Coronary artery (tissue), 2 donors: ENCODE results near the gene CATSPERD.
"Not testable (repeated sequence)": the region's sequence is repeated elsewhere in the genome, so short reads cannot be mapped to it uniquely, and the experiment has no call there.

Experiments
- DNase-seq: peaks from one replicate; pipeline ENCODE4 v3.0.0-alpha.2; 2017; ENCODE audit warnings: low spot score
- H3K27ac ChIP-seq, 2 donors: fragments of 200-600 bp; sonication (generic); one replicate each; pipeline ENCODE4 v1.5.1; 2016 to 2019
- H3K4me3 ChIP-seq: fragments of 200-600 bp; sonication (generic); 2 replicates; pipeline ENCODE4 v1.5.1; 2016; ENCODE audit warnings: mild to moderate bottlenecking, moderate library complexity
- TF ChIP-seq, protein P1 (sequence below): fragments of 200-600 bp; sonication (generic); IDR thresholded peaks from one replicate; pipeline ENCODE4 v1.5.1; 2019; ENCODE audit warnings: antibody characterized with exemption

CATSPERD gene

DNA sequence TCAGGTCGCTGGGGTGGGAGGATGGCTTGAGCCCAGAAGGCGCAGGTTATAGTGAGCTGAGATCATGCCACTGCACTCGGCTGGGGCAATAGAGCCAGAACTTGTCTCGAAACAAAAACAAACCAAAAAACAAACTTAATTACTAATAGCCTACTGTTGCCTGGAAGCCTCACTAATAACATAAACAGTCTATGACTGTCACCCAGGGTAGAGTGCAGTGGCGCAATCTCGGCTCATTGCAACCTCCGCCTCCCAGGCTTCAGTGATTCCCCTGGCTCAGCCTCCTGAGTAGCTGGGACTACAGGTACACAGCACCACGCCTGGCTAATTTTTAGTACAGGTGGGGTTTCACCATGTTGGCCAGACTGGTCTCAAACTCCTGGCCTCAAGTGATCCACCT is 18.0 kb downstream of the CATSPERD start:
- H3K27ac ChIP-seq: no peak overlapping the region
- H3K4me3 ChIP-seq: no peak overlapping the region
- TF ChIP-seq, protein P1, sequence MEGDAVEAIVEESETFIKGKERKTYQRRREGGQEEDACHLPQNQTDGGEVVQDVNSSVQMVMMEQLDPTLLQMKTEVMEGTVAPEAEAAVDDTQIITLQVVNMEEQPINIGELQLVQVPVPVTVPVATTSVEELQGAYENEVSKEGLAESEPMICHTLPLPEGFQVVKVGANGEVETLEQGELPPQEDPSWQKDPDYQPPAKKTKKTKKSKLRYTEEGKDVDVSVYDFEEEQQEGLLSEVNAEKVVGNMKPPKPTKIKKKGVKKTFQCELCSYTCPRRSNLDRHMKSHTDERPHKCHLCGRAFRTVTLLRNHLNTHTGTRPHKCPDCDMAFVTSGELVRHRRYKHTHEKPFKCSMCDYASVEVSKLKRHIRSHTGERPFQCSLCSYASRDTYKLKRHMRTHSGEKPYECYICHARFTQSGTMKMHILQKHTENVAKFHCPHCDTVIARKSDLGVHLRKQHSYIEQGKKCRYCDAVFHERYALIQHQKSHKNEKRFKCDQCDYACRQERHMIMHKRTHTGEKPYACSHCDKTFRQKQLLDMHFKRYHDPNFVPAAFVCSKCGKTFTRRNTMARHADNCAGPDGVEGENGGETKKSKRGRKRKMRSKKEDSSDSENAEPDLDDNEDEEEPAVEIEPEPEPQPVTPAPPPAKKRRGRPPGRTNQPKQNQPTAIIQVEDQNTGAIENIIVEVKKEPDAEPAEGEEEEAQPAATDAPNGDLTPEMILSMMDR: no peak
- DNase-seq: no peak

DNA sequence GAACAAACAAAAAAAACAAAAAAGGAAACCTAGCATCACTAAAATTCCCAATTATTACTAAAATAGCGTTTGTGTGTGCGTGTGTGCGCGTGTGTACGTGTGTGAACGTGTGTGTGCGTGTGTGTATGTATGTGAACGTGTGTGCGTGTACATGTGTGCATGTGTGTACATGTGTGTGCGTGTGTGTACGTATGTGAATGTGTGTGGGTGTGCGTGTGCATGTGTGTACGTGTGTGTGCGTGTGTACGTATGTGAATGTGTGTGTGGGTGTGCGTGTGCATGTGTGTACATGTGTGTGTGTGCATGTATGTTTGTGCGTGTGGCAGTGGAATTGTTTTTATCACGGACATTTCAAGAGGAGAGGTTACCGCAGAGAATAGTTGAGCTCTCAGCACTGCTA is 21.6 kb downstream of the CATSPERD start:
- Histone ChIP-seq H3K27ac (no peak overlapping the region), H3K4me3 (no peak overlapping the region)
- no peak for DNase-seq
- TF ChIP-seq, protein P1: no peak

DNA sequence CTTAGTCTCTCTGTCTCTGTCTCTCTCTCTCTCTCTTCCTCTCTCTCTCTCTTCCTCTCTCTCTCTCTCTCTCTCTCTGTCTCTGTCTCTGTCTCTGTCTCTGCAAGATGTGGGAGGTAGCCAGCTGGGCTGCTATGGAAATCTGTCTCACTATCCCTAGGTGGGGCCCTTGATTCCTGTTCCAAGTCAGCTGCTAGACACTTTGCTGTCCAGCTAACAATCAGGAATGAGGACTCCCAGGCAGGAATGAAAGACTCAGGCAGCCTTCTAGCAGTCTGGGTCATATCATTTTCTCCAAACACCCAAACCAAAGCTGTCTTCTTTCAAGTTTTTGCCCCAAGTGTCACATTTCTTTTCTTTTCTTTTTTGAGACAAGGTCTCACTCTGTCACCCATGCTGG is 23.2 kb downstream of the CATSPERD start:
- Histone ChIP-seq H3K4me3 (no peak overlapping the region), H3K27ac (no peak overlapping the region)
- no peak for DNase-seq
- TF ChIP-seq, protein P1: no peak

DNA sequence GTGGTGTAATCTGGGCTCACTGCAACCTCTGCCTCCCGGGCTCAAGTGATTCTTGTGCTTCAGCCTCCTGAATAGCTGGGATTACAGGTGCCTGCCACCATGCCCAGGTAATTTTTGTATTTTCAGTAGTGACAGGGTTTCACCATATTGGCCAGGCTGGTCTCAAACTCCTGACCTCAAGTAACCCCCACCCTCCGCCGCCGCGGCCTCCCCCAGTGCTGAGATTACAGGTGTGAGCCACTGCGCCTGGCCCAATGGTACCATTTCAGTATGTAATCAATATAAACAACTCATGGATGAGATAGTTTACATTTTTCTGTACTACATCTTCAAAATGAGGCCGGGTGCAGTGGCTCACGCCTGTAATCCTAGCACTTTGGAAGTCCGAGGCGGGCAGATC is 24.6 kb downstream of the CATSPERD start:
- DNase-seq, H3K4me3 ChIP-seq, H3K27ac ChIP-seq: not testable (repeated sequence)

DNA sequence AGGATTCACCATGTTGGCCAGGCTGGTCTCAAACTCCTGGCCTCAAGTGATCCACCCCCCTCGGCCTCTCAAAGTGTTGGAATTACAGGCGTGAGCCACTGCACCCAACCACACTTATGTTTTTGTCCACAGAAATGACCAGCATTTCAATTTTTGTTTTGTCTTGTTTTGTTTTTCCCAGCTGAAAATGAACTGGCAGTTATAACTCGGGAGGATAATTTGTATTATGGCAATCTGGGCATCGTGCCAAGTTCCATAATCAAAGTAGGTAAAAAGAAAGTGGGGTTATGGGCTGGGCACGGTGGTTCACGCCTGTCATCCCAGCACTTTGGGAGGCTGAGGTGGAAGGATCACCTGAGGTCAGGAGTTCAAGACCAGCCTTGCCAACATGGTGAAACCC is 28.5 kb downstream of the CATSPERD start:
- not testable (repeated sequence) for DNase-seq

DNA sequence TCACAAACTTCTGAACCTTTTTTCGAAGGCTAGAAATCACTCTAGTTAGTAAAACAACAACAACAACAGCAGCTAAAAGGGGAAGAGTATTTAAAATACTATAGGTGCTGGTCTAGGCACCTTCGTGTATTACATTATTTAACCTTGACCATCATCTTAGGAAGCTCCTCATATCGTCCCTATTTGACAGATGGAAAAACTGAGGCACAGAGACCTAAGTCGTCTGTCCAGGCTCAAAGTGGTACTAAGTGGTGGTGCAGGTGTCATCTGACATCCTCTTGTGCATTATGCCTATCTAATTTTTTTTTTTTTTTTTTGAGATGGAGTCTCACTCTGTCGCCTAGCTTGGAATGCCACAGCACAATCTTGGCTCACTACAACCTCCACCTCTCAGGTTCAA is 29.1 kb downstream of the CATSPERD start:
- H3K4me3 ChIP-seq: no peak overlapping the region
- no peak for DNase-seq
- TF ChIP-seq, protein P1: no peak
- no peak overlapping the region for H3K27ac ChIP-seq

More for the DNA sequence above, 28.5 kb downstream of the CATSPERD start:
- H3K4me3 ChIP-seq, H3K27ac ChIP-seq: not testable (repeated sequence)

DNA sequence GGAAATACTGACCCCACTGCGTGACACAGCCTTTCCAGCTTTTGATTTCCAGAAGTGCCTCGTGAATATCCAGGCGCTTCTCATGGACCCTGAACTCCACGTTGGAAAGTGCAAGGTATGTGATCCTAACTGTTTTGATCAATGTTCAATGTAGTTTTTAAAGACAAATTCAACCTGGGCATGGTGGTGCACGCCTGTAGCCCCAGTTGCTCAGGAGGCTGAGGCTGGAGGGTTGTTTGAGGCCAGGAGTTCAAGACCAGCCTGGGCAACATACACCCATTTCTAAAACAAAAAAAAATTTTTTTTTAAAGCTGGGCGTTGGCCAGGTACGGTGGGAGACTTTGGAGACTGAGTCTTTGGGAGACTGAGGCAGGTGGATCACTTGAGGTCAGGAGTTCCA is 31.3 kb downstream of the CATSPERD start:
- Histone ChIP-seq H3K27ac (no peak overlapping the region), H3K4me3 (no peak overlapping the region)
- DNase-seq: no peak
- TF ChIP-seq, protein P1: no peak

DNA sequence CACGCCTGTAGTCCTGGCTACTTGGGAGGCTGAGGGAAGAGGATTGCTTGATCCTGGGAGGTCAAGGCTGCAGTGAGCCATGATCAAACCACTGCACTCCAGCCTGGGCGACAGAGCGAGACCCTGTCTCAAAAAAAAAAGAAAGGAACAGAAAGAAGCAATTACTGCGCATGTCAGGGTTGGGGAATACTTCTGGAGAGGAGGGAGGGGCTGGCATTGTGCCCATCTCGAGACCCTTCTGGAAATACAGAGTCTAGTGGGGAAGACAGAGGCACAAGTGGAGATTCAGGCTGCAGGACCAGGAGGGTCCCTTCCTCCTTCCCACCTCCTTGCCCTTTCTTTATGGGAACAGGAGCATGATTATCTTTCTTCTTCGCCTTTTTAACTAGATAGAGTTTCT is 33.3 kb downstream of the CATSPERD start:
- Histone ChIP-seq H3K27ac (no peak overlapping the region), H3K4me3 (no peak overlapping the region)
- TF ChIP-seq, protein P1: no peak
- no peak for DNase-seq
